WERI-Rb-1 (cell line): ENCODE results near the gene LRRN3.

ENCODE experiments used
- DNase-seq: peaks from one replicate; pipeline ENCODE4 v3.0.0-alpha.2; 2020
- H3K27ac ChIP-seq: fragments of 250-450 bp; sonication (Bioruptor Pico); 2 replicates; pipeline ENCODE4 v1.5.1; 2020; ENCODE audit warnings: mild to moderate bottlenecking, moderate library complexity
- H3K27me3 ChIP-seq: fragments of 250-450 bp; sonication (Bioruptor Pico); 2 replicates; pipeline ENCODE4 v1.5.1; 2021; ENCODE audit warnings: mild to moderate bottlenecking, low read depth, moderate library complexity; ENCODE audit not compliant: insufficient read depth, severe bottlenecking
- H3K36me3 ChIP-seq: fragments of 250-450 bp; sonication (Bioruptor Pico); 2 replicates; pipeline ENCODE4 v1.5.1; 2020; ENCODE audit warnings: mild to moderate bottlenecking, moderate library complexity
- H3K4me3 ChIP-seq: 2 replicates; pipeline ENCODE4 v1.5.1; 2011; ENCODE audit warnings: low read depth, mild to moderate bottlenecking, control low read depth, low read length
- H3K9me3 ChIP-seq: fragments of 250-450 bp; sonication (Bioruptor Pico); 2 replicates; pipeline ENCODE4 v1.5.1; 2021; ENCODE audit warnings: mild to moderate bottlenecking, moderate library complexity; ENCODE audit not compliant: severe bottlenecking
- CTCF ChIP-seq: IDR thresholded peaks from 2 replicates; pipeline ENCODE4 v1.5.1; 2011; ENCODE audit warnings: low read depth, mild to moderate bottlenecking, control low read depth, inconsistent platforms, low read length

LRRN3 gene

GRCh38 chr7:111107579-111107978 is 16.7 kb downstream of the LRRN3 start:
- Histone ChIP-seq H3K27ac (no peak overlapping the region), H3K36me3 (no peaks in the 10 kb centered on the region), H3K9me3 (no peaks in the 10 kb centered on the region), H3K4me3 (no peak overlapping the region), H3K27me3 (no peaks in the 10 kb centered on the region)
- no peak for DNase-seq
- no peak for TF ChIP-seq CTCF

- DNase-seq = no peak
- H3K27me3 ChIP-seq = no peaks in the 10 kb centered on the region
- no peak overlapping the region for H3K27ac ChIP-seq
- no peaks in the 10 kb centered on the region for H3K9me3 ChIP-seq
- no peak for TF ChIP-seq CTCF
- no peak overlapping the region for H3K4me3 ChIP-seq
- no peaks in the 10 kb centered on the region for H3K36me3 ChIP-seq
Observed at GRCh38 chr7:111108000-111108399, 17.1 kb downstream of the LRRN3 start.

- DNase-seq = no peak
- TF ChIP-seq CTCF = no peak
- Histone ChIP-seq H3K27ac (no peak overlapping the region), H3K4me3 (no peak overlapping the region), H3K9me3 (no peaks in the 10 kb centered on the region), H3K36me3 (no peaks in the 10 kb centered on the region), H3K27me3 (no peaks in the 10 kb centered on the region)
Observed at GRCh38 chr7:111108496-111108895, 17.6 kb downstream of the LRRN3 start.

- no peaks in the 10 kb centered on the region for H3K9me3 ChIP-seq
- no peak overlapping the region for H3K4me3 ChIP-seq
- no peak for DNase-seq
- no peaks in the 10 kb centered on the region for H3K27me3 ChIP-seq
- no peak for TF ChIP-seq CTCF
- no peak overlapping the region for H3K27ac ChIP-seq
- no peaks in the 10 kb centered on the region for H3K36me3 ChIP-seq
Observed at GRCh38 chr7:111112439-111112838, 21.5 kb downstream of the LRRN3 start.

GRCh38 chr7:111113263-111114017 is 22.5 kb downstream of the LRRN3 start:
- Histone ChIP-seq H3K27me3 (no peaks in the 10 kb centered on the region), H3K9me3 (no peaks in the 10 kb centered on the region), H3K4me3 (no peak overlapping the region), H3K36me3 (no peaks in the 10 kb centered on the region), H3K27ac (no peak overlapping the region)
- no peak for DNase-seq
- TF ChIP-seq CTCF = no peak

- no peak for DNase-seq
- Histone ChIP-seq H3K36me3 (no peaks in the 10 kb centered on the region), H3K9me3 (no peaks in the 10 kb centered on the region), H3K27ac (no peak overlapping the region), H3K27me3 (no peaks in the 10 kb centered on the region), H3K4me3 (no peak overlapping the region)
- no peak for TF ChIP-seq CTCF
Observed at GRCh38 chr7:111115966-111116365, 25.0 kb downstream of the LRRN3 start.
